Suprapubic skin (tissue), 3 donors: ENCODE data around the gene MAPRE3.

Experiments
- POLR2A ChIP-seq, 2 donors: fragments of 450-650 bp; IDR thresholded peaks; one replicate each; pipeline ENCODE4 v1.6.1; 2017; ENCODE audit warnings: antibody characterized with exemption in 2 of 2, mild to moderate bottlenecking in 2 of 2, moderate library complexity in 2 of 2
- TF ChIP-seq, protein P1 (sequence below), 2 donors: fragments of 200-600 bp in 1 of 2; fragments of 450-650 bp in 1 of 2; sonication (generic) in 1 of 2; IDR thresholded peaks; one replicate each; pipeline ENCODE4 v1.5.1; 2016 to 2019; ENCODE audit warnings: antibody characterized with exemption in 2 of 2, mild to moderate bottlenecking in 1 of 2, moderate library complexity in 1 of 2

DNA sequence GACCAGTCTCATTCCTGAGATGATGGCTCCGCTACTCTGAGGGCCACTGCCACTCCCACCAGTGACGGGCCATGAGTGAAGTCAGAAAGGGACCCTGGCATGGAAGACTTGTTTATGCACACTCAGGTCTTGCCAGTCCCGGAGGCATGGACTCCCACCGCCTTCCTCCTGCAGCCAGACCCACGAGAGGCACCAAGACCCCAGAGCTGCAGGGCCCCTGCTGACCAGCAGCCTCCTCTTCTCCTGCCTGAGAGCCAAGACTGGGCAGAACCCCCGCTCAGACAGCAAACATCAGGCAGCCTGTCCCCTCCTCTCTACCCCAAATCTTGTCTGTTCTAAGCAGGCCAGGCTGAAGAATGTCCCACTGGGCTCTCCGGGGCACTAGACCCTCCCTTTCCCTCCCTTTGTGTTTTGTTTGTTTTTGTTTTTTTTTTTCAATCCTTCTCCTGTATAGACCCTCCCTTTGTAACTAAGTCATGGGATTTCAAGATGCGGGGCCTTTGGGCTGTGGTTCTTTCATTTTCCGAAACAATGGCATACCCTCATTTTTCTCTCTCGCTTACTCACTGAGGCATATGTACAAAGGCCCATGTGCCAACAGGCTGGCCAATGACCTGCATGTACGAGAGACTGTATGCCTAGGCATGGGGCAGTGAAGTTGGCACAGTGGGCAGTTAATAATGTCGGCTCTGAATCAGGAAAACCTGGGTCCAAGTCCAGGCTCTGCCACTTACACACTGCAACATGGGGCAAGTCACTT lies 24.3 kb upstream of the MAPRE3 start:
- TF ChIP-seq, protein P1, sequence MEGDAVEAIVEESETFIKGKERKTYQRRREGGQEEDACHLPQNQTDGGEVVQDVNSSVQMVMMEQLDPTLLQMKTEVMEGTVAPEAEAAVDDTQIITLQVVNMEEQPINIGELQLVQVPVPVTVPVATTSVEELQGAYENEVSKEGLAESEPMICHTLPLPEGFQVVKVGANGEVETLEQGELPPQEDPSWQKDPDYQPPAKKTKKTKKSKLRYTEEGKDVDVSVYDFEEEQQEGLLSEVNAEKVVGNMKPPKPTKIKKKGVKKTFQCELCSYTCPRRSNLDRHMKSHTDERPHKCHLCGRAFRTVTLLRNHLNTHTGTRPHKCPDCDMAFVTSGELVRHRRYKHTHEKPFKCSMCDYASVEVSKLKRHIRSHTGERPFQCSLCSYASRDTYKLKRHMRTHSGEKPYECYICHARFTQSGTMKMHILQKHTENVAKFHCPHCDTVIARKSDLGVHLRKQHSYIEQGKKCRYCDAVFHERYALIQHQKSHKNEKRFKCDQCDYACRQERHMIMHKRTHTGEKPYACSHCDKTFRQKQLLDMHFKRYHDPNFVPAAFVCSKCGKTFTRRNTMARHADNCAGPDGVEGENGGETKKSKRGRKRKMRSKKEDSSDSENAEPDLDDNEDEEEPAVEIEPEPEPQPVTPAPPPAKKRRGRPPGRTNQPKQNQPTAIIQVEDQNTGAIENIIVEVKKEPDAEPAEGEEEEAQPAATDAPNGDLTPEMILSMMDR (IDR thresholded peaks at IDR 0.05), result no peak
- no peak for TF ChIP-seq POLR2A (IDR thresholded peaks at IDR 0.05)
